Activated T-helper 1 cell treated with Interleukin-2 at 50 U/mL for 16 hours (primary cell): ENCODE data around the gene XPNPEP3.
"Not testable (repeated sequence)": the region's sequence is repeated elsewhere in the genome, so short reads cannot be mapped to it uniquely, and the experiment has no call there.

ENCODE experiments used
- DNase-seq: peaks from one replicate; pipeline ENCODE4 v3.0.0-alpha.2; 2020; ENCODE audit warnings: low read depth

XPNPEP3 gene

GRCh38 chr22:40857309-40857855 lies 434 bp downstream of the XPNPEP3 start:
- DNase-seq: no peak

GRCh38 chr22:40862013-40862412 lies 5.1 kb downstream of the XPNPEP3 start, which contains the start of gene DNAJB7:
TSS of gene DNAJB7 (minus strand) at chr22:40862113. CDS start at chr22:40861994, 119 bp downstream.
- DNase-seq: no peak

- DNase-seq: no peak
Measured at GRCh38 chr22:40862537-40862936, 5.6 kb downstream of the XPNPEP3 start.

GRCh38 chr22:40867109-40867508 lies 10.2 kb downstream of the XPNPEP3 start:
- DNase-seq: no peak

DNA sequence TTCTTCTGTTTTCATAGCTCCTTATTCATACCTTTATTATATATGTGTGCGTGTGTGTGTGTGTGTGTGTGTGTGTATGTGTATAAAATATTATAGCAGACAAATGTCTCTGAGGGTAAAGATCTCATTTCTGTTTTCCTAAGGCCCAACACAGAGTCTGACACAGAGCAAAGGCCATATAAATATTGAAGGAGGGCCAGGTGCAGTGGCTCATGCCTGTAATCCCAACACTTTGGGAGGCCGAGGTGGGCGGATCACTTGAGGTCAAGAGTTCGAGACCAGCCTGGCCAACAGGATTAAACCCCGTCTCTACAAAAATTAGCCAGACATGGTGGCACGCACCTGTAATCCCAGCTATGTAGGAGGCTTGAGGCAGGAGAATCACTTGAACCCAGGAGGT lies 11.4 kb downstream of the XPNPEP3 start:
- DNase-seq: not testable (repeated sequence)

GRCh38 chr22:40874016-40874415 lies 17.1 kb downstream of the XPNPEP3 start:
- DNase-seq: no peak

- no peak for DNase-seq
Measured at GRCh38 chr22:40875111-40875510, 18.2 kb downstream of the XPNPEP3 start.

GRCh38 chr22:40876907-40877306 lies 20.0 kb downstream of the XPNPEP3 start:
- no peak for DNase-seq

DNA sequence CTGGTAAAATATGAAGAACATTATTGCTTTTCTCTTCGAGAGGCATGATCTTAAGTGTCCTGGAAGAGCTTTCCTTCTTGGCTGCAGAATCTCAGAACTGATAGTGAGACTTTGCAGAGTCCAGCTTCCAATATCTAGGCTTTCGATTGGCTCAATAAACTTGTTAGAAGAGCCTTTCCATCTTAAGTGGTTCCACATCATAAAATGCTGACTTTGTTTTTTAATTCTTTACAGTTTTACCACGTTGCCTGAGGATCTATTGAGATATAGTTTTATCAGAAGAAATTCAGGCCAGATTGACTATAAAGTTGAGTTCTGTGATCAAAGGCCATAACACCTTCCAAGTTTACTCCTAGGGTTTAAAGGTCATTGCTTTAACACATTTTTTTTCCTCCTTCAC lies 20.5 kb downstream of the XPNPEP3 start:
- DNase-seq: no peak

GRCh38 chr22:40878922-40879321 lies 22.0 kb downstream of the XPNPEP3 start:
- no peak for DNase-seq

DNA sequence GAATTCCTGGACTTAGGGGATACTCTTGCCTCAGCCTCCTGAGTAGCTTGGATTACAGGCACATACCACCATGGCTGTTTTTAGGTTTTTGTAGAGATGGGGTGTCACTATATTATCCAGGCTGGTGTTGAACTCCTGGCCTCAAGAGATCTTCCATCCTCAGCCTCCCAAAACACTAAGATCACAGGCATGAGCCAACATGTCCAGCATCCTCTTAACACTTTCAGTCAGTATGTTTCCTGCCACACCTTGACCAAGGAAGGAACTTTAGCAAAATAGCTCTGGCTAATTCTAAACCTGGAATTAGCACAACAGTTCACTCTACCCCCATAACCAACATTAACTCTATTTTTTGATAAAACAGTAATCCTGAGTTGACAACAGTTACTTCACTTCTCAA lies 32.2 kb downstream of the XPNPEP3 start:
- DNase-seq: no peak

DNA sequence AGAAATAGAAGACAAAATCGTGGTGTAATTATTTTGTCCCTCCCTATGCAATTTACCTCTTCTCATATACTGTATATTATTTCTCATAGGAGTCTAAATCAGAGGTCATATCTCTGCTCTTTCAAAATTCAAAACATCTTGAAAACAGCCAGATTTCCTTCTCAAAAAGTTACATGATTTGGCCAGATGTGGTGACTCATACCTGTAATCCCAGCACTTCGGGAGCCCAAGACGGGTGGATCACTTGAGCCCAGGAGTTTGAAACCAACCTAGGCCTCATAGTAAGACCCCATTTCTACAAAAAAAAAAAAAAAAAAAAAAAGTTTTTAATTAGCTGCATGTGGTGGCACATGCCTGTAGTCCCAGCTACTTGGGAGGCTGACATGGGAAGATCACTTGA lies 33.9 kb downstream of the XPNPEP3 start:
- DNase-seq: no peak

- no peak for DNase-seq
Measured at GRCh38 chr22:40894417-40894816, 37.5 kb downstream of the XPNPEP3 start.

GRCh38 chr22:40898850-40899357 lies 42.0 kb downstream of the XPNPEP3 start:
- no peak for DNase-seq

DNA sequence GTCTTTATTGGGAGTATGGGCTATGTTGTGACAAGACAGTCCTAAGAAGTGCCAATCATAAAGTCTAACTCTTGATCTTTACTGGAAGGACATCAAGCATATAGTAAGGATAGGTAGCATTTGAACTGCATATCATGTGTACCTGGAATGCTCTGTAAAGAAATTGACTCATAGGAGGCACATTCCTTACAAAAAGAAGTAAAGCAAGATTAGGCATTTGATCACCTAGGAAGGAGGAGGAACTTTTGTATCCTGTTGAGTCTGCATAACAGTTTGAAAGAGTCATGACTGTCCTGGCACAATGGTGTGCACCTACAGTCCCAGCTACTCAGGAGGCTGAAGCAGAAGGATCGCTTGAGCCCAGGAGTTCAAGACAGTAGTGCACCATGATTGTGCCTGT lies 47.2 kb downstream of the XPNPEP3 start:
- no peak for DNase-seq

- DNase-seq: no peak
Measured at GRCh38 chr22:40908895-40909294, 51.9 kb downstream of the XPNPEP3 start.

DNA sequence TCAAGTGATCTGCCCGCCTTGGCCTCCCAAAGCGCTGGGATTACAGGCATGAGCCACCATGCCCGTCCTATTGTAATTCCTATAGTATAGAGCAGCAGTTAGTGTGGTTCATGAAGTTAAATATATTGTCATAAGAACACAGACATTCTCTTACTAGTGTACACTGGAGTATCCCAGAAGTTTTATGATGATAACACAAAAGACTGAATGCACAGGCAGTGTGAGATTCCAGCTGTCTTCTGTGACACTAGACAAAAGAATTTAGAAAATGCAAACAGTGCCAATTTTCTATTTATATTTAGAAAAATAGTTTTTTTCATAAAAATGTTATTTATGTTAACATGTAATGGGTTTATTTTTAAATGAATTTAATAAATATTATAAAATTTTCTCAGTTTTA lies 54.8 kb downstream of the XPNPEP3 start:
- DNase-seq: no peak

- DNase-seq: not testable (repeated sequence)
Measured at GRCh38 chr22:40912987-40913386, 56.0 kb downstream of the XPNPEP3 start.

- no peak for DNase-seq
Measured at GRCh38 chr22:40919446-40919845, 62.5 kb downstream of the XPNPEP3 start.

GRCh38 chr22:40920526-40920925 lies 63.6 kb downstream of the XPNPEP3 start:
- DNase-seq: no peak

- no peak for DNase-seq
Measured at GRCh38 chr22:40922484-40923303, 65.7 kb downstream of the XPNPEP3 start.

DNA sequence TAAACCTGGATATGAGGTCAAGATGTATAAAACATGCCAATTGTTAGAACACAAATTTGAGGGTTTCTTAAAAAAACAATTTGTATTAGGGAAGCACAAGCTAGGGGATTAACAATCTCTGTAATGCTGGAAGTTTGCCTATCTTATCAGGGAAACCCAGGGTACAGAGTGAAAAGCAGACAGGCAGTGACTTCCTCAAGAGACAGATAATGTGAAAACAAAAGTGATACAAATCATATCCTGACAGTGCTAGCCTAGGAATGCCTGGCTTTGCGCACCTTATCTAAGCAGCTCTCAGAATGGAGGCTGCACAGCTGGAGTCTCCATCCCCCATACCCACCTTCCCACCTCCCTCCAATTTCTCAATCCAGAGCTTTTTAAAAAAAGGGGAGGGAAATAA lies 71.7 kb downstream of the XPNPEP3 start:
- no peak for DNase-seq

DNA sequence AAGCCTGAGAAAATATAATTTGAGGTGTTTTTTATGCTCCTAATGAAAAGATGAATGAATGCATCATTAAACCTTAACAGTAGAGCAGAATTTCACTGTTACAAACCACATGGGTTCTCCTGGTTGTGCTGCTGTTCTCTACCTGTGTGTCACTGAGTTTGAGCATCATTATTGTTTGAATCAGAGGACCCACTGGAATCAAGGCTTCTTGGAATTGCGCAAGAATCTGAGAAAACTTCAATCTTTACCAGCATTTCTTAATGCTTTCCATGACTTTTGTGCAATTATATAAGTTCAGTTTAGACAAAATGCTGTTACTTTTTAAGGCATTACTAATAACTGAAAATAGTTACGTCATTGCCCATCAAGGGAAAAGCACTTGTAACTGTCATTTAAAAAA lies 75.4 kb downstream of the XPNPEP3 start:
- DNase-seq: no peak

- DNase-seq: no peak
Measured at GRCh38 chr22:40939202-40939601, 82.3 kb downstream of the XPNPEP3 start.
